ENCODE data around the gene ABCC8. TPM values are rescaled to one million over a fixed set of nuclear protein-coding genes. Genes with fewer than 3 reads are reported as not detected.

The ABCC8 gene
- polyA plus RNA-seq, 5 donors = 5.2 to 8.5 (median 5.9) TPM

GRCh38 chr11:17405232-17406005 is 71.2 kb downstream of the ABCC8 start:
- DNase-seq = no peak

DNA sequence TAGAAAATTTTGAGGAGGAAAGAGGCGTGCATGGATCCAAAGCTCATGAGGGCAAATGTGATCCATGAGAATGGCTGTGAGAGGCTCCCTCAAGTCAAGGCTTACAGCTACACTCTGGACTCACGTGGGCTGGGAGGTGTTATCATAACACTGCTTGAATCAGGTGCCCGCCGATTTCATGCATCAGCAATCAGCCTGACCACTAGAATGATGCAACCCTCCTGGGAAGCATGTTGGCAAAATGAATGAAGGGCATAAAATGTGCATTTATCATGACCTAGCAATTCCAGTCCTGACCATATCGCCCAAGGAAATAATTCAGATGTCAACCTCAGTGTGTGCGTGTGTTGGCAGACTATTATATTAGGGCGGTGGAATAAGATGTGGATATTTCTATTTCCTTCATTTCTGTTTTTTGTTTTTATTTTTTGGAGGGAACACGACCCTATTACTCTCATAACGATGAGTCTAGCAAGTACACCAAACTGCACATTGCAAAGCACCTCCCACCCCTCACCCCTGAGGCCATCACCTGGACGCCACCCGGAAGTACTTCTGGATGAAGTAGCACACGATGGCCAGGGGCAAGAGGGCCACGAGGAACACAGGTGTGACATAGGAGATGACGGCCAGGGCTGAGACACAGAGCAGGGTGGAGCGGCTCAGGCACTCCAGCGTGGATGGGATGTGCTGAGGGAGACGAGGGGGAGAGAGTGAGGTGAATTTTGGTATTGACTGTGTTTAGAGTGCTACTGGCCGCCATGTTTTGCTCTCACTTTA is 72.5 kb downstream of the ABCC8 start:
- no peak for DNase-seq

- DNase-seq = no peak
Observed at GRCh38 chr11:17402486-17402885, 74.2 kb downstream of the ABCC8 start.

- no peak for DNase-seq
Observed at GRCh38 chr11:17401841-17402240, 74.8 kb downstream of the ABCC8 start.

DNA sequence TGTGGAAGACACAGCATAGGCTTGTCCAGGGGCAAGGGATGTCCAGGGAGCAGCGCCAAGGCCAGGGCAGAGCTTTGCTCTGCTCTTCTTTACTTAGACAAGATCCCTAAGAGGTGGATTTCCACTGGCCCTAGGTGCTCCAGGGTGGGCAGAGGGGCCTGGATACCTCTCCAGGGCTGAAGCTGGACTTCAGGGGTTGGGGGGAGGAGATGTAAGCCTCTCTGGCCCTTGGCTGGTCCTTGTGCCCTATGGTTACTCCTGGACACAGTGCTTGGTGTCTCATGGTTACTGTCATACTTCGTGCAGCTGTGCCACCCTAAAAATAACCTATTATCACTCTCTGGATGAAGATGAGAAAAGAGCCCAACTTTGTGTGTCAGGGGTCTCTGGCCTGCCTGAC is 75.3 kb downstream of the ABCC8 start:
- DNase-seq = no peak

DNA sequence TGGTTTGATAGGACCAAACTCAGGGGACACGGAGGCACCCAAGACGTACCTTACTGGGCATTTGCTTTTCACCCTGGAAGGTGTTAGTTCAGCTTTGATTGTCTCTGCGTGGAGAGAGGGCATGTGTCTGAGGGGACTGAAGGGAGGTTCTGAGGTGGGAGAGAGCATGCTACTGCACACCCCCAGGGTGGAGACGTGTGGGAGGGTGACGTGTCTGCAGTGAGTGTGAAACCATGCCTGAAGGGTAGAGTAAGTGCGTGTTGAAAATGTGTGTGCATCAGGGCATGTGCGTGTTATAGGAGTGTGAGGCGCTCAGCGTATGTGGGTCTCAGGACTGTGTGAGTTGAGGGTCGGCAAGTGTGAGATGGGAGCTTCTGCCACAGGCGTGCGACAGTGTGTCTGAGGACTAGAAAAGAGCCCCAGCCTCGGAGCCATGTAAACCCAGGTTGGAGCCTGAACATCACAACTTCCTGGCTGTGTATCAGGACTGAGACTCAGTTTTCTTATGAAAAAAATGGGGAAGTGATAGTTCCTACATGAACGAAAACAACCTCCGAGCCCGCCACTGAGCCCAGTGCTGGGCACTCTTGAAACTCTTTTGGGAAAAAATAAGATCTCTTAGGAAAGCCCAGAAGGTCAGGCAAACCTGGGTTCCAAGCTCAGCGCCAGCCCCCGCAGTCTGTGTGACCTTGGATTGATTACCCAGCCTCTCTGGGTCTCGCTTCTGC is 76.4 kb downstream of the ABCC8 start:
- no peak for DNase-seq

- DNase-seq = no peak
Observed at GRCh38 chr11:17399236-17399635, 77.4 kb downstream of the ABCC8 start.

- no peak for DNase-seq
Observed at GRCh38 chr11:17397311-17398002, 79.2 kb downstream of the ABCC8 start.

GRCh38 chr11:17396598-17397310 is 79.9 kb downstream of the ABCC8 start:
- no peak for DNase-seq

DNA sequence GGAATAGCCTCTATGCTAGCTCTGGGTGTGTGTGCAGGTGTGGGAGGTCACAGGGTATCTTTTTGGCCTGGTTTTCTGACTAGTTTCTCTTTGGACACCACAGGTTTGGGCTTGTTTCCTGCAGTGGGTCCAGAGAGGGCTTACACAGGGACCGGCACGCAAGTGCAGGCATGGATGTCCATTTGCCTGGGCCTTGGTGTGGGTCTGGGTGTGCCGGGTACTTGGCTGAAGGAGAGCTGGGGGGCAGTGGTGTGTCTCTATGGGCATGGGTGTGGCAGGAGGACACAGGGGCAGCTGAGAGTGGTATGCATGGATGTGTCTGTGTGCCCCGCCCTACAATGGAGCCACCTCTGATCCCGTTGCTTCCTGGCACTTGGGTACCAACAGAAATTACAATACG is 80.7 kb downstream of the ABCC8 start:
- no peak for DNase-seq

DNA sequence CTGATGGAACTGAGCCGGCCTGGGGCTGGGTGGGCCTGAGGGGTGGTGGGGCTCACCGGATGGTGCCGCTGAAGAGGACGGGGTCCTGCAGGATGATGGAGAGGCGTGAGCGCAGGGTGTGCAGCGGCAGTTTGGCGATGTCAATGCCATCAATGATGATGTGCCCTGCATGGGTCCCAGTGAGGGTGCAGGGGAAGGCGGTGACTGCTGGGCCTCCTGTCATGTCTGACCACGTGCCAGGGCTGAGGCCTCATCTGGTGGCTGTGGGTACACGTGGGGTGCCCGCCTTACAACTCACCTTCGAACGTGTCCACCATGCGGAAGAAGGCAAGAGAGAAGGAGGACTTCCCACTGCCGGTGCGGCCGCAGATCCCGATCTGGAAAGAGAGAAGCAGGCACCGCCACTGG is 81.1 kb downstream of the ABCC8 start:
- no peak for DNase-seq

- no peak for DNase-seq
Observed at GRCh38 chr11:17394743-17395390, 81.8 kb downstream of the ABCC8 start.

- DNase-seq = no peak
Observed at GRCh38 chr11:17393472-17393871, 83.2 kb downstream of the ABCC8 start.

GRCh38 chr11:17392872-17393271 is 83.8 kb downstream of the ABCC8 start:
- no peak for DNase-seq

DNA sequence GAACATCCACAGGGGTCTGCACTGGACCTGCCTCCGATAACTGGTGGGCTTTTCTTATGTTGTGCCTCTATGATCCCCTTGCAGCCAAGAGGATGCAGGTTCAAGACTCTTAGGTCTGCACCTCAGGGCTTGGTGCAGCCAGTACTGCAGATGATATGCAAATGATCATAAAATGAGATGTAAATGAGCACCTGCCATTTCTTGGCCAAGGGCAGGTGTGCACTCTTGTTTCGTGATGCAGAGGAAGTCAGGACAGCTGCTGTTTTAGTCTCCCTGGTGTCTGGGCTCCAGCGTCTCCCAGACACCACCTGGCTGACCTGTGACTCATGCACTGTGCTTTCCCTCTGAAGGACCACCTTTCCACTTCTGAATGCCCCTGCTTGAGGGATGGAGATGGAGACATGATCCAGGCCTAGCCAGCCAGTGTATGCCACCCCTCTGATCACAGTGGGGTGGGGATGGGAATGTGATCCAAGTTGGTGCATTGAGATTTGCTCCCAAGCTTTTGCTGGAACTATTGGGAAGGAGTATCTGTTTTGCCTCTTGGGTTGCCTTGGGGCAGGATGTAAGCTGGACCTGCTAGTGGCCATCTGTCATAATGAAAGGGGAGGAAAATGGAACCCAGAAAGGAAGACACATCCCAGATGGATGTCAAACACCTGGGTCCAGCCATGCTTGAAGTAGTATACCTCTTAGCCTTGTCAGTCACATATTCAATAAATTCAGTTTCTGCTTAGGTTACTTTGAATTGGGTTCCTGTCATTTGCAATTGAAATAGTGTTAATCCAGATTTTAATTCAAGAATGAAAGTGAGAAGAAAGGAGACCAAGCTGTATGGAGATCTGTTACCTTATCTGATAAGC is 84.9 kb downstream of the ABCC8 start:
- DNase-seq = no peak

GRCh38 chr11:17389957-17390649 is 86.5 kb downstream of the ABCC8 start:
- DNase-seq = no peak

DNA sequence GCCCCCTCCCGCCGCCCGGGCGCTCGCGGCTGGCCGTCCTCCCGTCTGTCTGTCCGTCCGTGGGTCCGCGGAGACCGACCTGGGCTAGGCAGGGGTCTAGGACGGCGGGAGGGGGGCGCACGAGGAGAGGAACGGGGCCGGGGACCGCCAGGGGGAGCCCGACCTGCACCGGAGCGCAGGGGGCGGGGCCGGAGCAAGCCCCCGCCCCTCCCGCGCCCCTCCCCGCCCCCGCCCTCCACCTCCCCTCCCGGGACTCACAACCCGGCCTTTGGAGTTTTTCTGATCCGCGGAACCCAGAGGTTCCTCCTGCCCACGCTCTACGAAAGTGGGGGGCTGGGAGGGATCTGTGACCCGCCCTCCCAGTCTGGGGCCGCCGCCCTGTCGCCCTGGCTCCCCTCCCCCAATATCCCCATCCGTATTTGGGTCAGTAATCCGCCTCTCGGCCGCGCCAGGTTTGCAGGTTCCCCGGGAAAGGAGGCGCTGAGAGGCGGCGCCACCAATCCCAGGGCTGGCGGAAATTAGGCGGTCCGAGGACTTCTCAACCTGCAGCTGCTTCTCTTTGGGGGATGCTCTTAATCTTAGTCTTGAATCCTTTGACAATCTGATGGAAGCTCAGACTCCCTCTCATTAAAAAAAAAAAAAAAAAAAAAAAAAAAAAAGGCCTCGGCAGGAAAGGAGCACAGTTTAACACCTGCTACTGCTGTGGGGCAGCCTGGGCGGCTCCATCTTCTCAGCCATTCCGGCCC is 87.3 kb downstream of the ABCC8 start:
- DNase-seq = peak; percentile 56 to 59

DNA sequence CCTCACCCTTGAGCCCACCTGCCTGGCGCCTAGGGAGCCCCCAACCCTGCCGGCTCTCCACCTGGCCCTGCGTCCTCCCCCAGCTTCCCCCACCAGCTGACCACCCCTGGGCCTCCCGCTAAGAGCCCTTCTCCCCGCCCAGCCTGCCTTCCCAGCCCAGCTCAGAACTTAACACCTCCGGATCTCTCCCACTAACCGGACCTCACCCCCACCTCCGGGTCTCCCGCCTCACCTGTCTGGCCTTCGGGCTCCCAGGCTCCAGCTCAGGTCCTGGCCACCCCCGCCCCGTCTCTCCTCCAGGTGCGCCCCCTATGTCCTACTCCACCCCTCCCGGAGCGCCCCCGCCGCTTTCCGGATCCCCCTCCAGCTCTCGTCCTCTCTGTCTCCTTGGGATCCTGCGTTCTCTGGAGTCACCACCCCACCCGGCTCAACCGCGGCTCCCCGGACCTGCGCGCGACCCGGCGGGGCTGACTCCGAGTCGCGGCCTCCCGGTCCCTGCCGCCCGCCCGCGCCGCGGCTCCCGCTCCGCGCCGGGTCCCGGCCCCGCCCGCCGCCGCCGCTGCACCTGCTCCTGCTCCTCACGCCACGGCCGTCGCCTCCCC is 87.9 kb downstream of the ABCC8 start, which contains the start of gene KCNJ11:
KCNJ11 (minus strand) TSS at position 51 of the 602 bp plus-strand sequence. CDS start 568 bp downstream, outside the sequence.
- DNase-seq = no peak
